ENCODE results near the gene SPHK2. TPM values are rescaled to one million over a fixed set of nuclear protein-coding genes. Genes with fewer than 3 reads are reported as not detected.
"Not testable (repeated sequence)": the region's sequence is repeated elsewhere in the genome, so short reads cannot be mapped to it uniquely, and the experiment has no call there.

SPHK2 gene
- polyA plus RNA-seq, 3 donors: 30.2 to 35.2 (median 33.2) TPM

GRCh38 chr19:48654299-48655059 lies 35.2 kb downstream of the SPHK2 start:
- no peak for DNase-seq

GRCh38 chr19:48656840-48657474 lies 37.7 kb downstream of the SPHK2 start:
- DNase-seq: no peak

- not testable (repeated sequence) for DNase-seq
These were observed 38.5 kb downstream of the SPHK2 start for GRCh38 chr19:48657828-48658227.

GRCh38 chr19:48658483-48658882 lies 39.2 kb downstream of the SPHK2 start:
- no peak for DNase-seq

- no peak for DNase-seq
These were observed 40.5 kb downstream of the SPHK2 start for GRCh38 chr19:48659768-48660167.

- peak; percentile 78 for DNase-seq
These were observed 41.8 kb downstream of the SPHK2 start for GRCh38 chr19:48660852-48661710.

GRCh38 chr19:48661711-48662090 lies 42.4 kb downstream of the SPHK2 start:
- no peak for DNase-seq

GRCh38 chr19:48663667-48664066 lies 44.4 kb downstream of the SPHK2 start:
- DNase-seq: no peak

- no peak for DNase-seq
These were observed 45.2 kb downstream of the SPHK2 start for GRCh38 chr19:48664476-48664875.

GRCh38 chr19:48665786-48666185 lies 46.5 kb downstream of the SPHK2 start:
- DNase-seq: no peak

GRCh38 chr19:48668332-48668731 lies 49.0 kb downstream of the SPHK2 start:
- no peak for DNase-seq

- DNase-seq: no peak
These were observed 49.5 kb downstream of the SPHK2 start for GRCh38 chr19:48668761-48669160.

GRCh38 chr19:48669903-48670668 lies 50.8 kb downstream of the SPHK2 start:
- no peak for DNase-seq

- no peak for DNase-seq
These were observed 51.6 kb downstream of the SPHK2 start for GRCh38 chr19:48670699-48671445.

- DNase-seq: no peak
These were observed 52.2 kb downstream of the SPHK2 start for GRCh38 chr19:48671446-48671995.

- DNase-seq: no peak
These were observed 53.7 kb downstream of the SPHK2 start, which contains the start of gene NTN5 for GRCh38 chr19:48672994-48673393. Gene NTN5 (minus strand): TSS chr19:48673017. CDS start chr19:48670986, 2,031 bp downstream.

GRCh38 chr19:48673436-48674100 lies 54.3 kb downstream of the SPHK2 start:
- no peak for DNase-seq

GRCh38 chr19:48674216-48674809 lies 55.0 kb downstream of the SPHK2 start:
- DNase-seq: no peak

All from renal pelvis (tissue), 4 donors.